OCI-LY1 (cell line): ENCODE results near the gene WAS.

Experiments used
- EZH2 ChIP-seq: fragments of 200-600 bp; sonication (generic), shearing (Covaris generic); IDR thresholded peaks from 2 replicates; pipeline ENCODE4 v1.8.0; 2017; ENCODE audit warnings: borderline replicate concordance, mixed run types, mild to moderate bottlenecking, antibody characterized with exemption, low read length, moderate library complexity, mixed read lengths
- TF ChIP-seq, protein P1 (sequence below): fragments of 200-600 bp; sonication (generic), shearing (Covaris generic); IDR thresholded peaks from 2 replicates; pipeline ENCODE4 v1.5.1; 2017; ENCODE audit warnings: mild to moderate bottlenecking, antibody characterized with exemption, low read length, moderate library complexity, mixed read lengths

DNA sequence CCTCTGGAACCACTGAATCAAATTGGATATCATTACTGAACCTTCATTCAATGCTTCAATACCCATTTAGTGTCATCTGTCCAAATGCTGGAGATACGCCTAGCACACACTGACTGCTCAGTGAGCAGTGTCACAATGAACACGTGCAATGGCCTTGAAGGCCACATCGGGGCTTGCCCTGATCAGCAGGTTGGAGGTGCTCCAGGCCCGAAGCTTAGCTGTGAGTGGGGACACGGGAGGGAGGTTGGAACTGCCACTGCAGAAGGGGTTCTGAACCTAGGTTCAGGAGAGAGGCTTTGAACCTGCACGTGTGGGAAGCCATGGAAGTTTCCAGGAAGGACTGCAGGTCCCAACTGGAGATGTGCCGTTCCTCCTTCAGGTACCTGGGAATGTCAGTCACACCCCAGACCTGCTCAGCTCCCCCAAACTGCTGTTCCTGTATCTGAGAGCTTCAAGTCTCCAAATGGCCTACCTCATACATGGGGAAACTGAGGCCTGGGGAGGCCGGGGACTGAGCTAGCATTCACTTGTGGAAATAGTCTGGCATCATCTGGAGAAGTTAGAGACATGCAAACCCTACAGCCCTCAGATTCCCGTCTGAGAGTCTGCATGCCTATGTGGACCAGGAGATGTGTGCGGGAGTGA lies 1.9 kb upstream of the WAS start:
- TF ChIP-seq, protein P1, sequence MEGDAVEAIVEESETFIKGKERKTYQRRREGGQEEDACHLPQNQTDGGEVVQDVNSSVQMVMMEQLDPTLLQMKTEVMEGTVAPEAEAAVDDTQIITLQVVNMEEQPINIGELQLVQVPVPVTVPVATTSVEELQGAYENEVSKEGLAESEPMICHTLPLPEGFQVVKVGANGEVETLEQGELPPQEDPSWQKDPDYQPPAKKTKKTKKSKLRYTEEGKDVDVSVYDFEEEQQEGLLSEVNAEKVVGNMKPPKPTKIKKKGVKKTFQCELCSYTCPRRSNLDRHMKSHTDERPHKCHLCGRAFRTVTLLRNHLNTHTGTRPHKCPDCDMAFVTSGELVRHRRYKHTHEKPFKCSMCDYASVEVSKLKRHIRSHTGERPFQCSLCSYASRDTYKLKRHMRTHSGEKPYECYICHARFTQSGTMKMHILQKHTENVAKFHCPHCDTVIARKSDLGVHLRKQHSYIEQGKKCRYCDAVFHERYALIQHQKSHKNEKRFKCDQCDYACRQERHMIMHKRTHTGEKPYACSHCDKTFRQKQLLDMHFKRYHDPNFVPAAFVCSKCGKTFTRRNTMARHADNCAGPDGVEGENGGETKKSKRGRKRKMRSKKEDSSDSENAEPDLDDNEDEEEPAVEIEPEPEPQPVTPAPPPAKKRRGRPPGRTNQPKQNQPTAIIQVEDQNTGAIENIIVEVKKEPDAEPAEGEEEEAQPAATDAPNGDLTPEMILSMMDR = no peak
- no peak for TF ChIP-seq EZH2
